MV-4-11 (cell line): ENCODE measurements around the gene ERCC5.

Source experiments
- DNase-seq: peaks from one replicate; lab custom pipeline; 2025; lab: John Stamatoyannopoulos, UW

ERCC5 gene

GRCh38 chr13:102881819-102882686 is 36.2 kb downstream of the ERCC5 start:
- no peak for DNase-seq

GRCh38 chr13:102892503-102892902 is 46.7 kb downstream of the ERCC5 start:
- DNase-seq, result no peak

GRCh38 chr13:102897371-102898138 is 51.7 kb downstream of the ERCC5 start:
- no peak for DNase-seq

- no peak for DNase-seq
Observed at GRCh38 chr13:102900193-102900608, 54.4 kb downstream of the ERCC5 start.

GRCh38 chr13:102901056-102901455 is 55.2 kb downstream of the ERCC5 start:
- no peak for DNase-seq

- DNase-seq, result no peak
Observed at GRCh38 chr13:102901615-102902305, 55.9 kb downstream of the ERCC5 start.

- DNase-seq, result no peak
Observed at GRCh38 chr13:102902789-102903347, 57.0 kb downstream of the ERCC5 start.

GRCh38 chr13:102903659-102904407 is 58.0 kb downstream of the ERCC5 start:
- no peak for DNase-seq

- DNase-seq, result no peak
Observed at GRCh38 chr13:102904408-102904862, 58.6 kb downstream of the ERCC5 start.

- no peak for DNase-seq
Observed at GRCh38 chr13:102905905-102906771, 60.3 kb downstream of the ERCC5 start.

GRCh38 chr13:102907016-102907756 is 61.4 kb downstream of the ERCC5 start:
- no peak for DNase-seq

- peak; percentile 12 for DNase-seq
Observed at GRCh38 chr13:102907886-102908515, 62.2 kb downstream of the ERCC5 start.

GRCh38 chr13:102909971-102910370 is 64.1 kb downstream of the ERCC5 start:
- DNase-seq, result no peak

- no peak for DNase-seq
Observed at GRCh38 chr13:102911336-102911735, 65.5 kb downstream of the ERCC5 start.

- no peak for DNase-seq
Observed at GRCh38 chr13:102912599-102912998, 66.8 kb downstream of the ERCC5 start.

- no peak for DNase-seq
Observed at GRCh38 chr13:102913914-102914313, 68.1 kb downstream of the ERCC5 start.

- DNase-seq, result no peak
Observed at GRCh38 chr13:102914339-102914930, 68.6 kb downstream of the ERCC5 start.

- no peak for DNase-seq
Observed at GRCh38 chr13:102915393-102915930, 69.6 kb downstream of the ERCC5 start.
